Upper lobe of left lung (tissue), 6 donors: ENCODE data around the gene TBC1D5. TPM values are rescaled to one million over a fixed set of nuclear protein-coding genes. Genes with fewer than 3 reads are reported as not detected.

Experiments used
- ATAC-seq, 2 donors: fragments of 200-7000 bp; cut with Tn5 transposase; one replicate each; pipeline ENCODE4 v1.9.1; 2022; ENCODE audit warnings: mild to moderate bottlenecking in 2 of 2, moderate library complexity in 2 of 2; ENCODE audit not compliant: low FRiP score in 2 of 2
- DNase-seq, 2 donors: peaks; one replicate each; pipeline ENCODE4 v3.0.0-alpha.2; 2019 to 2020
- H3K27ac ChIP-seq, 4 donors: fragments of 200-600 bp; sonication (generic); one replicate each; pipeline ENCODE4 v1.5.1; 2016 to 2019
- H3K27me3 ChIP-seq, 4 donors: fragments of 200-600 bp; sonication (generic); one replicate each; pipeline ENCODE4 v1.5.1; 2017 to 2019
- H3K36me3 ChIP-seq, 4 donors: fragments of 200-600 bp; sonication (generic); one replicate each; pipeline ENCODE4 v1.5.1; 2016 to 2019
- H3K4me1 ChIP-seq, 4 donors: fragments of 200-600 bp; sonication (generic); one replicate each; pipeline ENCODE4 v1.5.1; 2018 to 2019
- H3K4me3 ChIP-seq, 4 donors: fragments of 200-600 bp; sonication (generic); one replicate each; pipeline ENCODE4 v1.5.1; 2017 to 2019; ENCODE audit warnings: mild to moderate bottlenecking in 2 of 4, moderate library complexity in 1 of 4
- H3K9me3 ChIP-seq, 4 donors: fragments of 200-600 bp; sonication (generic); one replicate each; pipeline ENCODE4 v1.5.1; 2018 to 2019
- CTCF ChIP-seq, 6 experiments: fragments of 450-650 bp in 4 of 6; fragments of 200-600 bp in 2 of 6; sonication (generic) in 2 of 6; IDR thresholded peaks; one replicate each; pipeline ENCODE4 v1.5.1; 2016 to 2019; ENCODE audit warnings: antibody characterized with exemption in 6 of 6
- EP300 ChIP-seq, 4 donors: sonication (generic); formaldehyde crosslinking; IDR thresholded peaks; one replicate each; pipeline ENCODE4 v1.5.1; 2017; ENCODE audit warnings: antibody characterized with exemption in 4 of 4, control low read depth in 2 of 4
- POLR2A ChIP-seq, 4 donors: fragments of 450-650 bp; IDR thresholded peaks; one replicate each; pipeline ENCODE4 v1.5.1; 2016 to 2017; ENCODE audit warnings: antibody characterized with exemption in 4 of 4, mild to moderate bottlenecking in 2 of 4
- POLR2AphosphoS5 ChIP-seq, 2 donors: sonication (generic); formaldehyde crosslinking; IDR thresholded peaks; one replicate each; pipeline ENCODE4 v1.5.1; 2017; ENCODE audit warnings: antibody characterized with exemption in 2 of 2
- WGBS, 2 donors: methylation state at CpG; one replicate each; pipeline ENCODE4 v1.1.5; 2017 to 2018; 5-methylcytosine and 5-hydroxymethylcytosine counted together
- total RNA-seq, 6 donors: library from RNA; depleted of rRNA in 4 of 6; stranded (reverse); fragments of >200 nt in 4 of 6; gene quantifications; one replicate each; pipeline versions ENCODE4 v1.1.0 to v1.2.1, GENCODE V29; 2016 to 2021
- donor health status: DM: no; HTN: no; CAD: no; lungs with moderate emphysema.
- donor health status: DM: no; HTN: yes; CAD: no; lungs with severe emphysema.

TBC1D5 gene
- total RNA-seq, 6 donors from 2014 or later = 53.0 to 135 (median 63.3) TPM

- no peaks in the 10 kb centered on the region for H3K36me3 ChIP-seq
- no peak for TF ChIP-seq POLR2AphosphoS5 (IDR thresholded peaks at IDR 0.05)
- TF ChIP-seq POLR2A (IDR thresholded peaks at IDR 0.05) = no peak
- TF ChIP-seq EP300 (IDR thresholded peaks at IDR 0.05) = no peak
- H3K27ac ChIP-seq = no peak overlapping the region
- no peak overlapping the region for H3K4me3 ChIP-seq
- DNase-seq (no peak), ATAC-seq (no peak)
- no peaks in the 10 kb centered on the region for H3K27me3 ChIP-seq
- H3K9me3 ChIP-seq = no peaks in the 10 kb centered on the region
- H3K4me1 ChIP-seq = no peaks in the 10 kb centered on the region
- WGBS, 2 donors = 95 to 99% methylated on average over 4 to 5 of the region's 5 CpGs
These were observed 605.1 kb downstream of the TBC1D5 start for GRCh38 chr3:17137321-17137826.

GRCh38 chr3:17136136-17136721 lies 606.2 kb downstream of the TBC1D5 start:
- Histone ChIP-seq H3K36me3 (no peaks in the 10 kb centered on the region), H3K4me3 (no peak overlapping the region), H3K9me3 (no peaks in the 10 kb centered on the region), H3K27me3 (no peaks in the 10 kb centered on the region), H3K4me1 (no peaks in the 10 kb centered on the region), H3K27ac (no peak overlapping the region)
- no peak for DNase-seq
- peak; percentile 20 to 39 for ATAC-seq
- no peak for TF ChIP-seq EP300 (IDR thresholded peaks at IDR 0.05)
- no peak for TF ChIP-seq POLR2A (IDR thresholded peaks at IDR 0.05)
- no peak for TF ChIP-seq CTCF (IDR thresholded peaks at IDR 0.05)
- TF ChIP-seq POLR2AphosphoS5 (IDR thresholded peaks at IDR 0.05) = no peak
- 52 to 86% methylated on average over 10 to 11 of the region's 11 CpGs for WGBS, 2 donors

GRCh38 chr3:17135696-17136095 lies 606.7 kb downstream of the TBC1D5 start:
- Histone ChIP-seq H3K4me3 (no peak overlapping the region), H3K27ac (no peak overlapping the region)
- no peak for ATAC-seq

GRCh38 chr3:17133632-17134545 lies 608.5 kb downstream of the TBC1D5 start:
- WGBS, 2 donors = 88 to 93% methylated on average over 15 to 19 of the region's 19 CpGs
- no peaks in the 10 kb centered on the region for H3K4me1 ChIP-seq
- no peaks in the 10 kb centered on the region for H3K36me3 ChIP-seq
- no peak overlapping the region for H3K27ac ChIP-seq
- no peak overlapping the region for H3K4me3 ChIP-seq
- TF ChIP-seq POLR2A (IDR thresholded peaks at IDR 0.05) = no peak
- TF ChIP-seq EP300 (IDR thresholded peaks at IDR 0.05) = no peak
- no peak for TF ChIP-seq POLR2AphosphoS5 (IDR thresholded peaks at IDR 0.05)
- TF ChIP-seq CTCF (IDR thresholded peaks at IDR 0.05) = no peak
- ATAC-seq (peak in 1 of 2 donors; percentile 66), DNase-seq (no peak)
- no peaks in the 10 kb centered on the region for H3K27me3 ChIP-seq
- H3K9me3 ChIP-seq = no peaks in the 10 kb centered on the region

More at GRCh38 chr3:17135696-17136095, 606.7 kb downstream of the TBC1D5 start:
- no peaks in the 10 kb centered on the region for H3K27me3 ChIP-seq
- no peak for DNase-seq
- H3K4me1 ChIP-seq = no peaks in the 10 kb centered on the region
- no peaks in the 10 kb centered on the region for H3K36me3 ChIP-seq
- TF ChIP-seq EP300 (IDR thresholded peaks at IDR 0.05) (no peak), POLR2A (IDR thresholded peaks at IDR 0.05) (no peak), POLR2AphosphoS5 (IDR thresholded peaks at IDR 0.05) (no peak), CTCF (IDR thresholded peaks at IDR 0.05) (no peak)
- H3K9me3 ChIP-seq = no peaks in the 10 kb centered on the region
